Endothelial cell of umbilical vein (primary cell): ENCODE measurements around the gene ADCYAP1R1.

Source experiments
- EZH2 ChIP-seq: IDR thresholded peaks from 2 replicates; pipeline ENCODE4 v1.6.1; 2012; ENCODE audit warnings: borderline replicate concordance, low read depth, mild to moderate bottlenecking, moderate library complexity, low read length, inconsistent platforms; ENCODE audit not compliant: severe bottlenecking
- FOS ChIP-seq: IDR thresholded peaks from 2 replicates; pipeline ENCODE4 v1.6.1; 2011; ENCODE audit warnings: mild to moderate bottlenecking, low read length, moderate library complexity, borderline replicate concordance; ENCODE audit not compliant: insufficient read depth
- POLR2AphosphoS5 ChIP-seq: IDR thresholded peaks from 2 replicates; pipeline ENCODE4 v1.6.1; 2012; ENCODE audit warnings: low read depth, mild to moderate bottlenecking, control low read depth, low read length, moderate library complexity; ENCODE audit not compliant: insufficient read depth
- TF ChIP-seq, protein P1 (sequence below), 2 donors: IDR thresholded peaks; 1 replicate in 1 of 2; 2 replicates in 1 of 2; pipeline ENCODE4 v1.5.1; 2011; ENCODE audit warnings: low read length in 2 of 2, mild to moderate bottlenecking in 2 of 2, moderate library complexity in 2 of 2, control low read depth in 1 of 2, inconsistent platforms in 1 of 2, low read depth in 1 of 2; ENCODE audit not compliant: insufficient read depth in 1 of 2; ENCODE audit errors: extremely low read depth in 1 of 2

DNA sequence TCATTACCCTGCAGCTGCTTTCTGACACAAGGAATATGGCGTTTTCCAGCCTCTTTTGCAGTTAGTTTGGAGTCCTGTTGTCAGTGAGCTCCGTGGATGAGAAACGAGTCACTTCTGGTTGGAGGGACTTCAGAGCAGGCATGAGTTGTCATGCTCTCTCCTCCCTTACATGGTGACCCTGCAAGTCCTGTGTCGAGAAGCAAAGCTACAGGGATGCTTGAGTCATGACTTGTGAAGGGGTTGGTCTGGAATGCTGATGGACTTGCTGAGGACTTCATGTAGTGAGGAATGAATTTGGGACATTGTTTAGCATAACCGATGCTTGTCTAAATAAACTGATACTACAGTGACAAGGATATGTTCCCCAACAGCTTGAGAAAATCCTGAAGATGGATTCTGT lies 108.8 kb downstream of the ADCYAP1R1 start:
- TF ChIP-seq POLR2AphosphoS5 = no peak
- TF ChIP-seq, protein P1, sequence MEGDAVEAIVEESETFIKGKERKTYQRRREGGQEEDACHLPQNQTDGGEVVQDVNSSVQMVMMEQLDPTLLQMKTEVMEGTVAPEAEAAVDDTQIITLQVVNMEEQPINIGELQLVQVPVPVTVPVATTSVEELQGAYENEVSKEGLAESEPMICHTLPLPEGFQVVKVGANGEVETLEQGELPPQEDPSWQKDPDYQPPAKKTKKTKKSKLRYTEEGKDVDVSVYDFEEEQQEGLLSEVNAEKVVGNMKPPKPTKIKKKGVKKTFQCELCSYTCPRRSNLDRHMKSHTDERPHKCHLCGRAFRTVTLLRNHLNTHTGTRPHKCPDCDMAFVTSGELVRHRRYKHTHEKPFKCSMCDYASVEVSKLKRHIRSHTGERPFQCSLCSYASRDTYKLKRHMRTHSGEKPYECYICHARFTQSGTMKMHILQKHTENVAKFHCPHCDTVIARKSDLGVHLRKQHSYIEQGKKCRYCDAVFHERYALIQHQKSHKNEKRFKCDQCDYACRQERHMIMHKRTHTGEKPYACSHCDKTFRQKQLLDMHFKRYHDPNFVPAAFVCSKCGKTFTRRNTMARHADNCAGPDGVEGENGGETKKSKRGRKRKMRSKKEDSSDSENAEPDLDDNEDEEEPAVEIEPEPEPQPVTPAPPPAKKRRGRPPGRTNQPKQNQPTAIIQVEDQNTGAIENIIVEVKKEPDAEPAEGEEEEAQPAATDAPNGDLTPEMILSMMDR (IDR thresholded peaks at IDR 0.05; ENCODE audit: extremely low read depth in 1 of 2, insufficient read depth in 1 of 2, low read depth in 1 of 2, low read length in 2 of 2) = no peak
- no peak for TF ChIP-seq EZH2
- TF ChIP-seq FOS = no peak
